Kidney (tissue), 14 donors: ENCODE measurements around the gene SUCLG2. TPM values are rescaled to one million over a fixed set of nuclear protein-coding genes. Genes with fewer than 3 reads are reported as not detected.
A peak's percentile ranks its signal among the peaks of the same experiment; 100 is the strongest.

ENCODE experiments used
- DNase-seq, 5 donors: peaks; one replicate each; pipeline ENCODE4 v3.0.0-alpha.2; 2013 to 2020
- FAIRE-seq: peaks from 2 replicates; lab custom pipeline; 2012; peaks lifted over from hg19 to GRCh38; lab: Jason Lieb, UNC
- H3K27ac ChIP-seq, 2 donors: one replicate each; pipeline ENCODE4 v1.7.0; 2013; ENCODE audit warnings: low read depth in 2 of 2, low read length in 2 of 2, inconsistent platforms in 1 of 2
- H3K27me3 ChIP-seq: one replicate; pipeline ENCODE4 v1.7.1; 2013; ENCODE audit warnings: low read length, inconsistent platforms; ENCODE audit not compliant: control insufficient read depth, insufficient read depth
- H3K36me3 ChIP-seq, 3 donors: one replicate each; pipeline versions ENCODE4 v1.7.0 to v1.7.1; 2013; ENCODE audit warnings: low read length in 3 of 3, control low read depth in 1 of 3, inconsistent platforms in 1 of 3; ENCODE audit not compliant: insufficient read depth in 3 of 3, control insufficient read depth in 2 of 3
- H3K4me1 ChIP-seq, 3 donors: one replicate each; pipeline versions ENCODE4 v1.7.0 to v1.7.1; 2013; ENCODE audit warnings: low read length in 3 of 3, inconsistent platforms in 1 of 3, low read depth in 1 of 3; ENCODE audit not compliant: control insufficient read depth in 2 of 3, insufficient read depth in 2 of 3
- H3K4me3 ChIP-seq, 3 donors: one replicate each; pipeline versions ENCODE4 v1.7.0 to v1.8.1; 2013; ENCODE audit warnings: low read length in 3 of 3, control low read depth in 1 of 3, inconsistent platforms in 1 of 3
- H3K9ac ChIP-seq, 3 donors: one replicate each; pipeline versions ENCODE4 v1.7.0 to v1.7.1; 2013; ENCODE audit warnings: low read length in 3 of 3, control low read depth in 1 of 3, inconsistent platforms in 1 of 3
- H3K9me3 ChIP-seq, 3 donors: one replicate each; pipeline versions ENCODE4 v1.7.0 to v1.7.1; 2013; ENCODE audit warnings: low read length in 3 of 3, control low read depth in 1 of 3, inconsistent platforms in 1 of 3; ENCODE audit not compliant: control insufficient read depth in 2 of 3, insufficient read depth in 1 of 3
- intact Hi-C: fragments of 100-400 bp; cut with DNase I; formaldehyde crosslinking; loops from one replicate; pipeline ENCODE4 v1.11.1; 2022
- polyA plus RNA-seq: library from polyadenylated mRNA; stranded (reverse); fragments of 350-450 nt; fragmentation: Illumina TruSeq; extraction: RNeasy Lipid Tissue Mini Kit (QIAGEN cat#74804); gene quantifications from one replicate; pipeline ENCODE4 v1.2.3, GENCODE V29; 2014; ENCODE audit warnings: low read depth, low replicate concordance; ENCODE audit not compliant: insufficient read depth
- total RNA-seq: library from RNA; stranded (reverse); fragmentation: NEBNext Ultra II Directional; extraction: Animal tissue kit (Norgen Biotek cat#: 25700); gene quantifications from one replicate; pipeline ENCODE4 v1.2.1, GENCODE V29; 2021
- TF ChIP-seq, protein P1 (sequence below): IDR thresholded peaks from 3 replicates; pipeline ENCODE4 v1.5.1; 2012; ENCODE audit warnings: mild to moderate bottlenecking, moderate library complexity, borderline replicate concordance; ENCODE audit not compliant: insufficient read depth; ENCODE audit errors: extremely low read depth
- donor health status: control.
- donor health status: control.
- donor health status: control.
- donor health status: control.
- donor health status: control.
- donor health status: DM: yes; HTN: yes; CAD: no.
- donor health status: Normal renal cell carcinoma (clear cell type).

SUCLG2 gene
- total and polyA plus RNA-seq, 2 donors from 2014 or later: 62.8 to 117 TPM

DNA sequence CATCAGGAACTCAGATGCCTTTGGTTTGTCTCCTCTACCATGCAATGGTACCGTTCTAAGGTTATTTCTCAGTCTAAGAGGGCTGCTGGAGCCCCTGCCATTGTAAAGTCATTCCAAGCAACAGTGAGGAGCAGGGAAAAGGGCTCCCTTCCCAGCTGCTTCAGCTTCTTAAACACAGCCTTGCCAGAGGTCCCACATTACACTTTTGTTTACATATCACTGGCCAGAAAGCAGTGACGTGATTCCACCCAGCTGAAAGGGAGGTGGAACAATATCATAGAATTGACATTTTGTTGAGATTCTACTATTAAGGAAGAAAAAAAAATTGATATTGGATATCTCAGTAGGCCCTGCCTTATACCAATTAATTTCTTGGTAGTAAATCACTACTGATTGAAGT is 194.6 kb downstream of the SUCLG2 start:
- DNase-seq (no peak), FAIRE-seq (no peak)
- intact Hi-C loops: no loop called here
- Histone ChIP-seq H3K9ac (no peak overlapping the region), H3K4me3 (no peak overlapping the region), H3K27ac (no peak overlapping the region), H3K4me1 (peaks cover 0 to 2% (median 0%) of the 10 kb centered on the region in 3 donors), H3K27me3 (no peaks in the 10 kb centered on the region), H3K9me3 (no peaks in the 10 kb centered on the region), H3K36me3 (no peaks in the 10 kb centered on the region)
- TF ChIP-seq, protein P1, sequence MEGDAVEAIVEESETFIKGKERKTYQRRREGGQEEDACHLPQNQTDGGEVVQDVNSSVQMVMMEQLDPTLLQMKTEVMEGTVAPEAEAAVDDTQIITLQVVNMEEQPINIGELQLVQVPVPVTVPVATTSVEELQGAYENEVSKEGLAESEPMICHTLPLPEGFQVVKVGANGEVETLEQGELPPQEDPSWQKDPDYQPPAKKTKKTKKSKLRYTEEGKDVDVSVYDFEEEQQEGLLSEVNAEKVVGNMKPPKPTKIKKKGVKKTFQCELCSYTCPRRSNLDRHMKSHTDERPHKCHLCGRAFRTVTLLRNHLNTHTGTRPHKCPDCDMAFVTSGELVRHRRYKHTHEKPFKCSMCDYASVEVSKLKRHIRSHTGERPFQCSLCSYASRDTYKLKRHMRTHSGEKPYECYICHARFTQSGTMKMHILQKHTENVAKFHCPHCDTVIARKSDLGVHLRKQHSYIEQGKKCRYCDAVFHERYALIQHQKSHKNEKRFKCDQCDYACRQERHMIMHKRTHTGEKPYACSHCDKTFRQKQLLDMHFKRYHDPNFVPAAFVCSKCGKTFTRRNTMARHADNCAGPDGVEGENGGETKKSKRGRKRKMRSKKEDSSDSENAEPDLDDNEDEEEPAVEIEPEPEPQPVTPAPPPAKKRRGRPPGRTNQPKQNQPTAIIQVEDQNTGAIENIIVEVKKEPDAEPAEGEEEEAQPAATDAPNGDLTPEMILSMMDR: no peak

- FAIRE-seq (no peak), DNase-seq (peak in 2 of 5 donors; percentile 29 to 39)
- peak overlapping the region in 1 of 2 donors; percentile 2 for H3K27ac ChIP-seq
- H3K36me3 ChIP-seq: no peaks in the 10 kb centered on the region
- H3K27me3 ChIP-seq: no peaks in the 10 kb centered on the region
- no peak overlapping the region for H3K9ac ChIP-seq
- intact Hi-C loops: no loop called here
- no peak overlapping the region for H3K4me3 ChIP-seq
- TF ChIP-seq, protein P1: no peak
- H3K9me3 ChIP-seq: no peaks in the 10 kb centered on the region
- peaks cover 0 to 2% (median 0%) of the 10 kb centered on the region in 3 donors for H3K4me1 ChIP-seq
Measured at GRCh38 chr3:67458896-67459530, 195.4 kb downstream of the SUCLG2 start.

GRCh38 chr3:67458408-67458807 is 196.0 kb downstream of the SUCLG2 start:
- Histone ChIP-seq H3K9me3 (no peaks in the 10 kb centered on the region), H3K4me3 (no peak overlapping the region), H3K27me3 (no peaks in the 10 kb centered on the region), H3K27ac (no peak overlapping the region), H3K9ac (no peak overlapping the region), H3K4me1 (peaks cover 0 to 2% (median 0%) of the 10 kb centered on the region in 3 donors), H3K36me3 (no peaks in the 10 kb centered on the region)
- DNase-seq: no peak
- TF ChIP-seq, protein P1: no peak
- FAIRE-seq: no peak
- intact Hi-C loops: no loop called here

GRCh38 chr3:67453628-67454027 is 200.8 kb downstream of the SUCLG2 start:
- Histone ChIP-seq H3K36me3 (no peaks in the 10 kb centered on the region), H3K9ac (no peak overlapping the region), H3K9me3 (no peaks in the 10 kb centered on the region), H3K27me3 (no peaks in the 10 kb centered on the region), H3K27ac (no peak overlapping the region), H3K4me3 (no peak overlapping the region), H3K4me1 (peaks cover 0 to 2% (median 0%) of the 10 kb centered on the region in 3 donors)
- no peak for DNase-seq
- TF ChIP-seq, protein P1: no peak
- intact Hi-C loops: no loop called here
- no peak for FAIRE-seq
